IMR-90 (cell line): ENCODE results near the gene EZR. TPM values are rescaled to one million over a fixed set of nuclear protein-coding genes. Genes with fewer than 3 reads are reported as not detected.
A peak's percentile ranks its signal among the peaks of the same experiment; 100 is the strongest.

Experiments
- ATAC-seq: fragments of 200-7000 bp; cut with Tn5 transposase; 2 replicates; pipeline ENCODE4 v1.9.1; 2020; ENCODE audit warnings: low read depth, mild to moderate bottlenecking, moderate library complexity
- BruUV-seq: library from RNA; stranded (reverse); fragments of 400-500 nt; replicated peaks from 2 replicates; lab custom pipeline; 2021; lab: Mats Ljungman, UMichigan
- CTCF ChIA-PET: fragments of 300-600 bp; formaldehyde crosslinking; extraction: SDS; loops from one replicate; lab custom pipeline; 2021; ENCODE audit warnings: antibody characterized with exemption; lab: Yijun Ruan, JAX
- POLR2A ChIA-PET: fragments of 300-600 bp; sonication (Branson Sonifier 250); formaldehyde crosslinking; loops from one replicate; lab custom pipeline; 2022; ENCODE audit warnings: antibody characterized with exemption; ENCODE audit not compliant: unreplicated experiment; lab: Charles Lee
- DNase-seq: peaks from one replicate; pipeline ENCODE4 v3.0.0; 2013
- H2AFZ ChIP-seq: replicated peaks from 2 replicates; pipeline ENCODE3; 2013; ENCODE audit warnings: low read length, mild to moderate bottlenecking; ENCODE audit not compliant: poor library complexity
- H2AK5ac ChIP-seq: 2 replicates; pipeline ENCODE4 v1.6.1; 2013; ENCODE audit warnings: low read depth, low read length, inconsistent platforms
- H2AK9ac ChIP-seq: replicated peaks from 2 replicates; pipeline ENCODE3; 2013; ENCODE audit warnings: mild to moderate bottlenecking, low read depth, low read length, moderate library complexity; ENCODE audit not compliant: poor library complexity
- H2BK120ac ChIP-seq: 2 replicates; pipeline ENCODE4 v1.6.1; 2013; ENCODE audit warnings: low read depth, low read length, inconsistent platforms
- H2BK15ac ChIP-seq: 3 replicates; pipeline ENCODE4 v1.6.1; 2013; ENCODE audit warnings: low read depth, low read length, inconsistent platforms
- H2BK20ac ChIP-seq: 2 replicates; pipeline ENCODE4 v1.6.1; 2013; ENCODE audit warnings: low read depth, mild to moderate bottlenecking, inconsistent platforms, low read length, moderate library complexity
- H2BK5ac ChIP-seq: 2 replicates; pipeline ENCODE4 v1.6.1; 2013; ENCODE audit warnings: mild to moderate bottlenecking, low read depth, low read length, inconsistent platforms; ENCODE audit not compliant: poor library complexity, severe bottlenecking
- H3K14ac ChIP-seq: replicated peaks from 2 replicates; pipeline ENCODE4 v1.6.1; 2013; ENCODE audit warnings: low read depth, low read length, inconsistent platforms
- H3K18ac ChIP-seq: 2 replicates; pipeline ENCODE4 v1.6.1; 2013; ENCODE audit warnings: low read depth, low read length, control low read depth
- H3K23ac ChIP-seq: 2 replicates; pipeline ENCODE4 v1.6.1; 2013; ENCODE audit warnings: low read depth, low read length, inconsistent platforms
- H3K27ac ChIP-seq: 2 replicates; pipeline ENCODE4 v1.5.1; 2013; ENCODE audit warnings: mild to moderate bottlenecking, control low read depth, low read length; ENCODE audit not compliant: insufficient read depth
- H3K27me3 ChIP-seq: 2 replicates; pipeline ENCODE4 v1.6.1; 2013; ENCODE audit warnings: low read length; ENCODE audit not compliant: control insufficient read depth, insufficient read depth
- H3K36me3 ChIP-seq: 2 replicates; pipeline ENCODE4 v1.6.1; 2013; ENCODE audit warnings: low read length, mixed read lengths; ENCODE audit not compliant: control insufficient read depth, insufficient read depth
- H3K4ac ChIP-seq: 2 replicates; pipeline ENCODE4 v1.6.1; 2013; ENCODE audit warnings: low read depth, low read length, inconsistent platforms
- H3K4me1 ChIP-seq: 2 replicates; pipeline ENCODE4 v1.6.1; 2013; ENCODE audit warnings: low read length, mixed read lengths; ENCODE audit not compliant: control insufficient read depth, insufficient read depth
- H3K4me2 ChIP-seq: 2 replicates; pipeline ENCODE4 v1.6.1; 2013; ENCODE audit warnings: low read depth, mild to moderate bottlenecking, control low read depth, low read length, moderate library complexity
- H3K4me3 ChIP-seq: 2 replicates; pipeline ENCODE4 v1.5.1; 2013; ENCODE audit warnings: low read depth, mild to moderate bottlenecking, control low read depth, low read length, moderate library complexity; ENCODE audit not compliant: insufficient read depth
- H3K56ac ChIP-seq: 2 replicates; pipeline ENCODE4 v1.6.1; 2013; ENCODE audit warnings: low read length, inconsistent platforms; ENCODE audit not compliant: insufficient read depth; ENCODE audit errors: extremely low read depth
- H3K79me1 ChIP-seq, 2 experiments: 2 replicates each; pipeline ENCODE4 v1.6.1; 2013; ENCODE audit warnings: low read length in 2 of 2, inconsistent platforms in 1 of 2, low read depth in 1 of 2
- H3K9ac ChIP-seq: 2 replicates; pipeline ENCODE4 v1.6.1; 2013; ENCODE audit warnings: low read depth, low read length, control low read depth
- H3K9me1 ChIP-seq: 2 replicates; pipeline ENCODE4 v1.6.1; 2013; ENCODE audit warnings: low read length, inconsistent platforms; ENCODE audit not compliant: insufficient read depth
- H3K9me3 ChIP-seq: 2 replicates; pipeline ENCODE4 v1.6.1; 2013; ENCODE audit warnings: low read length; ENCODE audit not compliant: control insufficient read depth, insufficient read depth
- H4K20me1 ChIP-seq: 2 replicates; pipeline ENCODE4 v1.6.1; 2013; ENCODE audit warnings: low read length, inconsistent platforms; ENCODE audit not compliant: insufficient read depth
- H4K5ac ChIP-seq: 2 replicates; pipeline ENCODE4 v1.6.1; 2013; ENCODE audit warnings: mild to moderate bottlenecking, low read depth, low read length, control low read depth
- H4K8ac ChIP-seq, 2 experiments: 2 replicates each; pipeline ENCODE4 v1.6.1; 2013; ENCODE audit warnings: low read depth in 2 of 2, low read length in 2 of 2, control low read depth in 1 of 2, inconsistent platforms in 1 of 2
- H4K91ac ChIP-seq: 2 replicates; pipeline ENCODE4 v1.6.1; 2013; ENCODE audit warnings: low read depth, low read length, inconsistent platforms; ENCODE audit not compliant: insufficient read depth
- MAFK ChIP-seq: IDR thresholded peaks from 2 replicates; pipeline ENCODE4 v1.6.1; 2012; ENCODE audit warnings: low read depth, low read length, improper control_type of control experiment
- MAZ ChIP-seq: IDR thresholded peaks from 2 replicates; pipeline ENCODE4 v1.6.1; 2012; ENCODE audit warnings: low read depth, mild to moderate bottlenecking, low read length, improper control_type of control experiment, moderate library complexity, borderline replicate concordance
- RAD21 ChIP-seq: IDR thresholded peaks from 2 replicates; pipeline ENCODE4 v1.6.1; 2012; ENCODE audit warnings: low read length, improper control_type of control experiment
- SMC3 ChIP-seq: fragments of 150-350 bp; IDR thresholded peaks from 2 replicates; pipeline ENCODE4 v1.6.1; 2016; ENCODE audit warnings: low read depth, mild to moderate bottlenecking, antibody characterized with exemption, low read length, moderate library complexity
- WGBS, 2 experiments: methylation state at CpG; one replicate each; pipeline versions ENCODE4 v1.1.5 to v1.1.7; 2013; ENCODE audit warnings: missing lambda C conversion rate in 2 of 2; ENCODE audit not compliant: insufficient read length in 1 of 2; ENCODE audit errors: extremely low coverage in 2 of 2; 5-methylcytosine and 5-hydroxymethylcytosine counted together
- dilution Hi-C: fragments of 300-500 bp; cut with HindIII; formaldehyde crosslinking; loops from one replicate; pipeline ENCODE4 v1.14.3; 2018; ENCODE audit warnings: low sequenced_read_pairs; ENCODE audit not compliant: unreplicated experiment
- in situ Hi-C: fragments of 300-500 bp; cut with MboI; formaldehyde crosslinking; loops from 3 replicates; pipeline ENCODE4 v1.14.3; 2019; ENCODE audit warnings: low sequenced_read_pairs, inconsistent platforms, mixed read lengths
- intact Hi-C: fragments of 100-400 bp; cut with micrococcal nuclease; formaldehyde crosslinking; loops from 2 replicates; pipeline ENCODE4 v1.10.0; 2022
- polyA plus RNA-seq, 3 experiments: library from polyadenylated mRNA; depleted of rRNA; stranded (reverse); fragments of >200 nt; gene quantifications; 2 replicates each; pipeline ENCODE4 v1.2.3, GENCODE V29; 2012; ENCODE audit warnings: low replicate concordance in 1 of 3
- total RNA-seq: library from RNA; depleted of rRNA; stranded (reverse); fragments of >200 nt; gene quantifications from 2 replicates; pipeline ENCODE4 v1.2.3, GENCODE V29; 2012

Gene EZR
- total and polyA plus RNA-seq, 2 of the 4 experiments (the other 2 are of a cell fraction) = 83.8 to 145 TPM

- H3K18ac ChIP-seq = no peak overlapping the region
Observed at GRCh38 chr6:158772851-158773371, 46.3 kb downstream of the EZR start.

More at GRCh38 chr6:158772851-158773371, 46.3 kb downstream of the EZR start:
- in situ Hi-C loops (no loop called here), dilution Hi-C loops (no loop called here), intact Hi-C loops (no loop called here)
- Histone ChIP-seq H2BK5ac (no peak overlapping the region), H2AFZ (no peak overlapping the region), H4K8ac (no peak overlapping the region), H3K4me1 (no peaks in the 10 kb centered on the region), H4K5ac (no peak overlapping the region), H4K91ac (no peak overlapping the region), H2BK15ac (no peak overlapping the region), H3K56ac (no peak overlapping the region), H2AK5ac (no peak overlapping the region), H3K4me2 (no peak overlapping the region), H3K27ac (no peak overlapping the region), H3K23ac (no peak overlapping the region; the same call in 1 of the 2 replicates), H3K79me1 (peaks cover 16 to 22% of the 10 kb centered on the region in 2 experiments), H3K4ac (no peak overlapping the region), H2AK9ac (peak overlapping the region; percentile 14), H3K9me1 (peaks cover 10% of the 10 kb centered on the region; the same call in 1 of the 2 replicates), H3K27me3 (no peaks in the 10 kb centered on the region), H4K20me1 (no peaks in the 10 kb centered on the region), H3K9ac (no peak overlapping the region), H3K4me3 (no peak overlapping the region), H2BK20ac (no peak overlapping the region), H2BK120ac (no peak overlapping the region), H3K9me3 (no peaks in the 10 kb centered on the region), H3K14ac (no peak overlapping the region), H3K36me3 (peaks cover 63% of the 10 kb centered on the region)
- no TSS peak for BruUV-seq
- 100% methylated on average over 3 of the region's 6 CpGs; no CpG with 5 or more reads in 1 of the 2 experiments for WGBS, 2 experiments
- TF ChIP-seq MAFK = no peak
- TF ChIP-seq SMC3 = no peak
- TF ChIP-seq RAD21 = no peak
- no peak for TF ChIP-seq MAZ
- ChIA-PET POLR2A (no interaction called here), CTCF (interaction anchor here (0.6 kb wide), 1 partner anchor 173 kb away, joined by 3 read pairs; no protein-coding TSS in a partner anchor)
- DNase-seq = no peak
- ATAC-seq = no peak
